Loucy (cell line): Measurements from ENCODE around the gene RS1.

Source experiments
- H2AFZ ChIP-seq: fragments of 200-600 bp; sonication (generic); 2 replicates; pipeline ENCODE4 v1.6.0; 2016; ENCODE audit warnings: antibody characterized with exemption, mild to moderate bottlenecking, low read length, moderate library complexity
- H3F3A ChIP-seq: fragments of 200-600 bp; 2 replicates; pipeline ENCODE4 v1.6.0; 2016; ENCODE audit warnings: antibody characterized with exemption, low read depth, mild to moderate bottlenecking
- H3K27me3 ChIP-seq: fragments of 200-600 bp; sonication (generic); 2 replicates; pipeline ENCODE4 v1.6.1; 2014; ENCODE audit warnings: low read length, mild to moderate bottlenecking; ENCODE audit not compliant: insufficient read depth, poor library complexity, severe bottlenecking
- H3K36me3 ChIP-seq: fragments of 200-600 bp; sonication (generic); 2 replicates; pipeline ENCODE4 v1.6.1; 2016; ENCODE audit warnings: low read length; ENCODE audit not compliant: insufficient read depth
- H3K4me1 ChIP-seq: fragments of 200-600 bp; sonication (generic); 2 replicates; pipeline ENCODE4 v1.5.1; 2014; ENCODE audit warnings: low read length, mild to moderate bottlenecking; ENCODE audit not compliant: insufficient read depth, poor library complexity, severe bottlenecking
- H3K4me2 ChIP-seq: fragments of 200-600 bp; sonication (generic); 2 replicates; pipeline ENCODE4 v1.6.0; 2014; ENCODE audit warnings: antibody characterized with exemption, low read length, low read depth, mild to moderate bottlenecking; ENCODE audit not compliant: poor library complexity, severe bottlenecking
- H3K4me3 ChIP-seq: fragments of 200-600 bp; sonication (generic); 2 replicates; pipeline ENCODE4 v1.5.1; 2014; ENCODE audit warnings: low read length, mild to moderate bottlenecking, mixed read lengths; ENCODE audit not compliant: poor library complexity, severe bottlenecking
- H3K79me2 ChIP-seq: fragments of 200-600 bp; sonication (generic); 2 replicates; pipeline ENCODE4 v1.6.1; 2014; ENCODE audit warnings: low read length; ENCODE audit not compliant: insufficient read depth
- H3K9ac ChIP-seq: fragments of 200-600 bp; sonication (generic); 2 replicates; pipeline ENCODE4 v1.6.0; 2014; ENCODE audit warnings: mild to moderate bottlenecking, low read depth, low read length, moderate library complexity; ENCODE audit not compliant: poor library complexity, severe bottlenecking
- H3K9me2 ChIP-seq: fragments of 200-600 bp; sonication (generic); replicated peaks from 2 replicates; pipeline ENCODE4 v1.6.1; 2016; ENCODE audit warnings: low read depth, low read length, mixed read lengths
- H3K9me3 ChIP-seq: fragments of 200-600 bp; sonication (generic); 2 replicates; pipeline ENCODE4 v1.6.1; 2014; ENCODE audit warnings: mild to moderate bottlenecking, antibody characterized with exemption, low read length, low read depth; ENCODE audit not compliant: insufficient read depth
- H4K20me1 ChIP-seq: fragments of 200-600 bp; sonication (generic); 2 replicates; pipeline ENCODE4 v1.6.0; 2014; ENCODE audit warnings: antibody characterized with exemption, low read length, mild to moderate bottlenecking; ENCODE audit not compliant: insufficient read depth, poor library complexity, severe bottlenecking
- CTCF ChIP-seq: fragments of 200-600 bp; sonication (generic); conservative IDR thresholded peaks from 2 replicates; pipeline ENCODE4 v1.5.1; 2014; ENCODE audit warnings: mild to moderate bottlenecking, antibody characterized with exemption, low read length
- EZH2phosphoT487 ChIP-seq: fragments of 200-600 bp; IDR thresholded peaks from 2 replicates; pipeline ENCODE4 v1.6.1; 2018; ENCODE audit warnings: antibody characterized with exemption, mild to moderate bottlenecking, moderate library complexity, borderline replicate concordance

Gene RS1

GRCh38 chrX:18640686-18641085 is 31.2 kb downstream of the RS1 start:
- Histone ChIP-seq H4K20me1 (no peaks in the 10 kb centered on the region), H3K4me3 (no peak overlapping the region), H3K9me3 (no peaks in the 10 kb centered on the region), H3K27me3 (no peaks in the 10 kb centered on the region), H3F3A (no peaks in the 10 kb centered on the region), H3K36me3 (no peaks in the 10 kb centered on the region), H2AFZ (no peak overlapping the region), H3K4me1 (no peaks in the 10 kb centered on the region), H3K4me2 (no peak overlapping the region), H3K9me2 (no peaks in the 10 kb centered on the region), H3K79me2 (no peaks in the 10 kb centered on the region), H3K9ac (no peak overlapping the region)
- TF ChIP-seq CTCF (no peak), EZH2phosphoT487 (no peak)

- Histone ChIP-seq H3K4me3 (no peak overlapping the region), H3K27me3 (no peaks in the 10 kb centered on the region), H4K20me1 (no peaks in the 10 kb centered on the region), H3K79me2 (no peaks in the 10 kb centered on the region), H3F3A (no peaks in the 10 kb centered on the region), H3K9ac (no peak overlapping the region), H2AFZ (no peak overlapping the region), H3K4me1 (no peaks in the 10 kb centered on the region), H3K9me3 (no peaks in the 10 kb centered on the region), H3K36me3 (no peaks in the 10 kb centered on the region), H3K4me2 (no peak overlapping the region), H3K9me2 (no peaks in the 10 kb centered on the region)
- TF ChIP-seq CTCF (no peak), EZH2phosphoT487 (no peak)
These were observed 32.6 kb downstream of the RS1 start for GRCh38 chrX:18639280-18639679.

GRCh38 chrX:18638398-18638797 is 33.5 kb downstream of the RS1 start:
- no peaks in the 10 kb centered on the region for H3K9me2 ChIP-seq
- TF ChIP-seq EZH2phosphoT487 (no peak), CTCF (no peak)
- H3F3A ChIP-seq = no peaks in the 10 kb centered on the region
- no peaks in the 10 kb centered on the region for H4K20me1 ChIP-seq
- H3K9ac ChIP-seq = no peak overlapping the region
- H3K36me3 ChIP-seq = no peaks in the 10 kb centered on the region
- no peak overlapping the region for H2AFZ ChIP-seq
- no peaks in the 10 kb centered on the region for H3K9me3 ChIP-seq
- H3K27me3 ChIP-seq = no peaks in the 10 kb centered on the region
- no peaks in the 10 kb centered on the region for H3K79me2 ChIP-seq
- H3K4me1 ChIP-seq = no peaks in the 10 kb centered on the region
- no peak overlapping the region for H3K4me3 ChIP-seq
- no peak overlapping the region for H3K4me2 ChIP-seq
